ENCODE results near the gene DLG4. TPM values are rescaled to one million over a fixed set of nuclear protein-coding genes. Genes with fewer than 3 reads are reported as not detected.

DLG4 gene
- total RNA-seq, 2 experiments from 2014 or later, result 9.5 to 9.7 TPM

- Mint-ChIP-seq H3K36me3 (ENCODE audit: low read depth) (no peaks in the 10 kb centered on the region), H3K4me3 (no peak overlapping the region), H3K27me3 (peaks cover 8% of the 10 kb centered on the region), H3K4me1 (ENCODE audit: low read depth) (peaks cover 33% of the 10 kb centered on the region), H3K27ac (no peak overlapping the region), H3K9me3 (no peaks in the 10 kb centered on the region)
- no peak for ATAC-seq
- CTCF ChIA-PET, result interaction anchor here (1.5 kb wide), 1 partner anchor 74 kb away, joined by 3 read pairs; no protein-coding TSS in a partner anchor
- no peak for TF ChIP-seq CTCF (IDR thresholded peaks at IDR 0.05)
- POLR2A ChIA-PET, result interaction anchor here (1.1 kb wide), 1 partner anchor 51 kb away, joined by 3 read pairs; no protein-coding TSS in a partner anchor
- no peak for DNase-seq
- intact Hi-C loops (cut with micrococcal nuclease), result no loop called here
These were observed 11.5 kb downstream of the DLG4 start for GRCh38 chr17:7208027-7208571.

- Mint-ChIP-seq H3K4me3 (no peak overlapping the region), H3K4me1 (ENCODE audit: low read depth) (peaks cover 33% of the 10 kb centered on the region), H3K36me3 (ENCODE audit: low read depth) (no peaks in the 10 kb centered on the region), H3K27me3 (peaks cover 8% of the 10 kb centered on the region), H3K9me3 (no peaks in the 10 kb centered on the region), H3K27ac (no peak overlapping the region)
- CTCF ChIA-PET, result no interaction called here
- TF ChIP-seq CTCF (IDR thresholded peaks at IDR 0.05), result no peak
- ATAC-seq, result no peak
- POLR2A ChIA-PET, result interaction anchor here (1.1 kb wide), 1 partner anchor 51 kb away, joined by 3 read pairs; no protein-coding TSS in a partner anchor
- intact Hi-C loops (cut with micrococcal nuclease), result no loop called here
- DNase-seq, result no peak
These were observed 12.3 kb downstream of the DLG4 start for GRCh38 chr17:7207120-7208001.

- no peaks in the 10 kb centered on the region for H3K9me3 Mint-ChIP-seq
- peak overlapping the region; percentile 93 for H3K27ac Mint-ChIP-seq
- ChIA-PET CTCF (no interaction called here), POLR2A (interaction anchor here (1.0 to 1.2 kb wide), 2 partner anchors 8 to 29 kb away, joined by 4 read pairs; partner anchors contain the start of gene DVL2)
- H3K36me3 Mint-ChIP-seq (ENCODE audit: low read depth), result no peaks in the 10 kb centered on the region
- peaks cover 28% of the 10 kb centered on the region for H3K4me1 Mint-ChIP-seq (ENCODE audit: low read depth)
- ATAC-seq (no peak), DNase-seq (no peak)
- TF ChIP-seq CTCF (IDR thresholded peaks at IDR 0.05), result no peak
- peaks cover 3% of the 10 kb centered on the region for H3K27me3 Mint-ChIP-seq
- peak overlapping the region; percentile 76 for H3K4me3 Mint-ChIP-seq
- intact Hi-C loops (cut with micrococcal nuclease), result no loop called here
These were observed 14.1 kb downstream of the DLG4 start for GRCh38 chr17:7205561-7205960.

GRCh38 chr17:7204828-7205461, 14.7 kb downstream of the DLG4 start:
- intact Hi-C loops (cut with micrococcal nuclease), result no loop called here
- Mint-ChIP-seq H3K4me3 (peak overlapping the region; percentile 76), H3K9me3 (no peaks in the 10 kb centered on the region), H3K4me1 (ENCODE audit: low read depth) (peaks cover 28% of the 10 kb centered on the region), H3K27ac (peak overlapping the region; percentile 93), H3K27me3 (peaks cover under 1% of the 10 kb centered on the region), H3K36me3 (ENCODE audit: low read depth) (no peaks in the 10 kb centered on the region)
- no peak for TF ChIP-seq CTCF (IDR thresholded peaks at IDR 0.05)
- ChIA-PET POLR2A (interaction anchor here (1.0 to 1.2 kb wide), 3 partner anchors 9 to 30 kb away, joined by 3 to 4 read pairs (median 4); partner anchors contain the start of genes ACADVL, DLG4 and DVL2), CTCF (interaction anchor here (1.0 kb wide), 1 partner anchor 27 kb away, joined by 4 read pairs; no protein-coding TSS in a partner anchor)
- ATAC-seq (peak; percentile 91), DNase-seq (peak; percentile 98)

Data from activated CD8-positive, alpha-beta T cell treated with anti-CD3 and anti-CD28 coated beads for 36 hours (primary cell).